Suprapubic skin (tissue), 4 donors: ENCODE data around the gene CRY1. TPM values are rescaled to one million over a fixed set of nuclear protein-coding genes. Genes with fewer than 3 reads are reported as not detected.

Source experiments
- DNase-seq, 2 donors: peaks; one replicate each; pipeline ENCODE4 v3.0.0-alpha.2; 2019; ENCODE audit warnings: low spot score in 2 of 2
- H3K27ac ChIP-seq: fragments of 200-600 bp; sonication (generic); one replicate; pipeline ENCODE4 v1.5.1; 2019
- H3K27me3 ChIP-seq: fragments of 200-600 bp; sonication (generic); one replicate; pipeline ENCODE4 v1.5.1; 2019
- H3K36me3 ChIP-seq: fragments of 200-600 bp; sonication (generic); one replicate; pipeline ENCODE4 v1.5.1; 2019
- H3K4me1 ChIP-seq: fragments of 200-600 bp; sonication (generic); one replicate; pipeline ENCODE4 v1.5.1; 2019
- H3K4me3 ChIP-seq: fragments of 200-600 bp; sonication (generic); one replicate; pipeline ENCODE4 v1.5.1; 2019; ENCODE audit warnings: mild to moderate bottlenecking
- H3K9me3 ChIP-seq: fragments of 200-600 bp; sonication (generic); one replicate; pipeline ENCODE4 v1.5.1; 2019
- CTCF ChIP-seq, 2 donors: fragments of 200-600 bp in 1 of 2; fragments of 450-650 bp in 1 of 2; sonication (generic) in 1 of 2; IDR thresholded peaks; one replicate each; pipeline ENCODE4 v1.5.1; 2016 to 2019; ENCODE audit warnings: antibody characterized with exemption in 2 of 2, mild to moderate bottlenecking in 1 of 2, moderate library complexity in 1 of 2
- EP300 ChIP-seq: sonication (generic); formaldehyde crosslinking; IDR thresholded peaks from one replicate; pipeline ENCODE4 v1.6.1; 2017; ENCODE audit warnings: antibody characterized with exemption
- POLR2A ChIP-seq, 2 donors: fragments of 450-650 bp; IDR thresholded peaks; one replicate each; pipeline ENCODE4 v1.6.1; 2017; ENCODE audit warnings: antibody characterized with exemption in 2 of 2, mild to moderate bottlenecking in 2 of 2, moderate library complexity in 2 of 2
- POLR2AphosphoS5 ChIP-seq, 3 donors: sonication (generic); formaldehyde crosslinking; IDR thresholded peaks; one replicate each; pipeline ENCODE4 v1.6.1; 2017; ENCODE audit warnings: antibody characterized with exemption in 3 of 3
- WGBS: methylation state at CpG from one replicate; pipeline ENCODE4 v1.1.5; 2018; 5-methylcytosine and 5-hydroxymethylcytosine counted together
- total RNA-seq, 4 donors: library from RNA; depleted of rRNA; stranded (reverse); fragments of >200 nt; gene quantifications; one replicate each; pipeline ENCODE4 v1.1.0, GENCODE V29; 2016

Gene CRY1
- total RNA-seq, 4 donors from 2014 or later, result 18.1 to 37.2 (median 35.0) TPM

- H3K9me3 ChIP-seq, result no peaks in the 10 kb centered on the region
- no peak for DNase-seq
- no peaks in the 10 kb centered on the region for H3K36me3 ChIP-seq
- no peak overlapping the region for H3K4me3 ChIP-seq
- no peaks in the 10 kb centered on the region for H3K27me3 ChIP-seq
- WGBS, result 90% methylated on average over 4 of the region's 4 CpGs
- no peaks in the 10 kb centered on the region for H3K4me1 ChIP-seq
- no peak overlapping the region for H3K27ac ChIP-seq
- TF ChIP-seq POLR2A (IDR thresholded peaks at IDR 0.05), result no peak
- TF ChIP-seq CTCF (IDR thresholded peaks at IDR 0.05), result no peak
- TF ChIP-seq POLR2AphosphoS5 (IDR thresholded peaks at IDR 0.05), result no peak
- TF ChIP-seq EP300, result no peak
Observed at GRCh38 chr12:107066691-107067090, 26.7 kb downstream of the CRY1 start.

GRCh38 chr12:107064687-107065086, 28.7 kb downstream of the CRY1 start:
- Histone ChIP-seq H3K4me3 (no peak overlapping the region), H3K27me3 (no peaks in the 10 kb centered on the region), H3K27ac (no peak overlapping the region), H3K36me3 (no peaks in the 10 kb centered on the region), H3K9me3 (no peaks in the 10 kb centered on the region), H3K4me1 (no peaks in the 10 kb centered on the region)
- no peak for DNase-seq
- TF ChIP-seq POLR2AphosphoS5 (IDR thresholded peaks at IDR 0.05), result no peak
- TF ChIP-seq CTCF (IDR thresholded peaks at IDR 0.05), result no peak
- no peak for TF ChIP-seq EP300
- no peak for TF ChIP-seq POLR2A (IDR thresholded peaks at IDR 0.05)

- WGBS, result 100% methylated on average over 1 of the region's 1 CpG
- DNase-seq, result no peak
Observed at GRCh38 chr12:107064243-107064642, 29.1 kb downstream of the CRY1 start.

GRCh38 chr12:107058190-107058589, 35.2 kb downstream of the CRY1 start:
- Histone ChIP-seq H3K4me3 (no peak overlapping the region), H3K27me3 (no peaks in the 10 kb centered on the region), H3K27ac (no peak overlapping the region), H3K9me3 (peaks cover 4% of the 10 kb centered on the region), H3K36me3 (no peaks in the 10 kb centered on the region), H3K4me1 (peaks cover 14% of the 10 kb centered on the region)
- 81% methylated on average over 2 of the region's 2 CpGs for WGBS
- TF ChIP-seq POLR2AphosphoS5 (IDR thresholded peaks at IDR 0.05), result no peak
- no peak for TF ChIP-seq POLR2A (IDR thresholded peaks at IDR 0.05)
- no peak for TF ChIP-seq EP300
- no peak for TF ChIP-seq CTCF (IDR thresholded peaks at IDR 0.05)
- no peak for DNase-seq

More at GRCh38 chr12:107064243-107064642, 29.1 kb downstream of the CRY1 start:
- no peak for TF ChIP-seq EP300
- no peak for TF ChIP-seq POLR2AphosphoS5 (IDR thresholded peaks at IDR 0.05)
- no peak for TF ChIP-seq CTCF (IDR thresholded peaks at IDR 0.05)
- TF ChIP-seq POLR2A (IDR thresholded peaks at IDR 0.05), result no peak
- H3K9me3 ChIP-seq, result no peaks in the 10 kb centered on the region
- no peaks in the 10 kb centered on the region for H3K4me1 ChIP-seq
- no peaks in the 10 kb centered on the region for H3K36me3 ChIP-seq
- no peak overlapping the region for H3K27ac ChIP-seq
- H3K27me3 ChIP-seq, result no peaks in the 10 kb centered on the region
- H3K4me3 ChIP-seq, result no peak overlapping the region

- Histone ChIP-seq H3K4me3 (no peak overlapping the region), H3K36me3 (no peaks in the 10 kb centered on the region), H3K4me1 (peaks cover 14% of the 10 kb centered on the region), H3K27ac (no peak overlapping the region), H3K27me3 (no peaks in the 10 kb centered on the region), H3K9me3 (peaks cover 7% of the 10 kb centered on the region)
- 51% methylated on average over 4 of the region's 4 CpGs for WGBS
- TF ChIP-seq POLR2AphosphoS5 (IDR thresholded peaks at IDR 0.05), result no peak
- no peak for TF ChIP-seq POLR2A (IDR thresholded peaks at IDR 0.05)
- TF ChIP-seq EP300, result no peak
- no peak for TF ChIP-seq CTCF (IDR thresholded peaks at IDR 0.05)
- no peak for DNase-seq
Observed at GRCh38 chr12:107057071-107057834, 36.1 kb downstream of the CRY1 start.
